Ishikawa (cell line): ENCODE data around the gene THAP12.

Source experiments
- CEBPB ChIP-seq: IDR thresholded peaks from 2 replicates; pipeline ENCODE4 v1.6.1; 2012
- EP300 ChIP-seq: IDR thresholded peaks from 2 replicates; pipeline ENCODE4 v1.6.1; 2012; ENCODE audit warnings: borderline replicate concordance
- FOXM1 ChIP-seq: IDR thresholded peaks from 2 replicates; pipeline ENCODE4 v1.6.1; 2012; ENCODE audit warnings: low read depth, borderline replicate concordance
- RAD21 ChIP-seq: IDR thresholded peaks from 2 replicates; pipeline ENCODE4 v1.6.1; 2012; ENCODE audit warnings: low read depth
- TAF1 ChIP-seq: IDR thresholded peaks from 2 replicates; pipeline ENCODE4 v1.6.1; 2012; ENCODE audit warnings: low read depth, mild to moderate bottlenecking
- TEAD4 ChIP-seq: IDR thresholded peaks from 2 replicates; pipeline ENCODE4 v1.6.1; 2012
- YY1 ChIP-seq: IDR thresholded peaks from 2 replicates; pipeline ENCODE4 v1.6.1; 2012; ENCODE audit warnings: low read depth
- TF ChIP-seq, protein P1 (sequence below): IDR thresholded peaks from 2 replicates; pipeline ENCODE4 v1.6.1; 2012
- TF ChIP-seq, protein P2 (sequence below): IDR thresholded peaks from 2 replicates; pipeline ENCODE4 v1.6.1; 2012

- TF ChIP-seq TAF1 (no peak), YY1 (no peak), RAD21 (no peak), EP300 (no peak), FOXM1 (no peak), TEAD4 (no peak), CEBPB (no peak)
- TF ChIP-seq, protein P1, sequence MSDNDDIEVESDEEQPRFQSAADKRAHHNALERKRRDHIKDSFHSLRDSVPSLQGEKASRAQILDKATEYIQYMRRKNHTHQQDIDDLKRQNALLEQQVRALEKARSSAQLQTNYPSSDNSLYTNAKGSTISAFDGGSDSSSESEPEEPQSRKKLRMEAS, result no peak
- TF ChIP-seq, protein P2, sequence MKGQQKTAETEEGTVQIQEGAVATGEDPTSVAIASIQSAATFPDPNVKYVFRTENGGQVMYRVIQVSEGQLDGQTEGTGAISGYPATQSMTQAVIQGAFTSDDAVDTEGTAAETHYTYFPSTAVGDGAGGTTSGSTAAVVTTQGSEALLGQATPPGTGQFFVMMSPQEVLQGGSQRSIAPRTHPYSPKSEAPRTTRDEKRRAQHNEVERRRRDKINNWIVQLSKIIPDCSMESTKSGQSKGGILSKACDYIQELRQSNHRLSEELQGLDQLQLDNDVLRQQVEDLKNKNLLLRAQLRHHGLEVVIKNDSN, result no peak
These were observed 32.6 kb downstream of the THAP12 start for GRCh38 chr11:76348348-76348747.
